H1 (cell line): Measurements from ENCODE around the gene HLA-DOB. TPM values are rescaled to one million over a fixed set of nuclear protein-coding genes. Genes with fewer than 3 reads are reported as not detected.

ENCODE experiments used
- CTCF ChIA-PET: fragments of 300-600 bp; sonication (Branson Sonifier 250); formaldehyde crosslinking; loops from one replicate; lab custom pipeline; 2021; ENCODE audit not compliant: partially characterized antibody; lab: Charles Lee
- POLR2A ChIA-PET: fragments of 300-600 bp; sonication (Branson Sonifier 250); formaldehyde crosslinking; loops from one replicate; lab custom pipeline; 2021; ENCODE audit warnings: inconsistent platforms; ENCODE audit not compliant: partially characterized antibody; lab: Charles Lee
- DNase-seq, 2 experiments: peaks; one replicate each; pipeline versions ENCODE4 v3.0.0 to v3.0.0-alpha.2; 2010 to 2022; ENCODE audit warnings: low spot score in 2 of 2, low read depth in 1 of 2, mixed read lengths in 1 of 2
- FAIRE-seq: peaks from 2 replicates; lab custom pipeline; 2011; peaks lifted over from hg19 to GRCh38; lab: Jason Lieb, UNC
- H2AFZ ChIP-seq: 2 replicates; pipeline ENCODE4 v1.8.1; 2012; ENCODE audit warnings: low read length, inconsistent platforms
- H2AK5ac ChIP-seq: 2 replicates; pipeline ENCODE4 v1.6.1; 2013; ENCODE audit warnings: low read depth, low read length
- H2BK120ac ChIP-seq: replicated peaks from 2 replicates; pipeline ENCODE3; 2013; ENCODE audit warnings: low read depth, low read length, inconsistent platforms
- H2BK12ac ChIP-seq: 2 replicates; pipeline ENCODE4 v1.6.1; 2013; ENCODE audit warnings: low read depth, low read length
- H2BK15ac ChIP-seq: 2 replicates; pipeline ENCODE4 v1.6.1; 2013; ENCODE audit warnings: low read length
- H2BK20ac ChIP-seq: 2 replicates; pipeline ENCODE4 v1.6.1; 2013; ENCODE audit warnings: low read length
- H2BK5ac ChIP-seq: 2 replicates; pipeline ENCODE4 v1.6.1; 2013; ENCODE audit warnings: low read depth, low read length
- H3K14ac ChIP-seq: 2 replicates; pipeline ENCODE4 v1.6.1; 2013; ENCODE audit warnings: inconsistent platforms; ENCODE audit not compliant: insufficient read length
- H3K18ac ChIP-seq: 2 replicates; pipeline ENCODE4 v1.6.1; 2013; ENCODE audit warnings: low read length; ENCODE audit errors: extremely low read depth
- H3K23ac ChIP-seq: 2 replicates; pipeline ENCODE4 v1.6.1; 2013; ENCODE audit warnings: inconsistent platforms; ENCODE audit not compliant: insufficient read length
- H3K23me2 ChIP-seq: 2 replicates; pipeline ENCODE4 v1.6.1; 2013; ENCODE audit warnings: low read depth, low read length
- H3K27ac ChIP-seq: 2 replicates; pipeline ENCODE4 v1.6.1; 2011; ENCODE audit warnings: low read depth, low read length, inconsistent platforms
- H3K27me3 ChIP-seq, 4 experiments: replicated peaks in 1 of 4; 1 replicate in 1 of 4; 2 replicates in 3 of 4; pipeline versions ENCODE4 v1.6.1 to v1.8.1; 2011 to 2013; ENCODE audit warnings: low read length in 3 of 4, mild to moderate bottlenecking in 3 of 4, inconsistent platforms in 2 of 4, mixed read lengths in 2 of 4, moderate library complexity in 1 of 4; ENCODE audit not compliant: control insufficient read depth in 3 of 4, insufficient read depth in 3 of 4; ENCODE audit errors: extremely low read depth in 1 of 4
- H3K36me3 ChIP-seq, 4 experiments: 2 replicates each; pipeline versions ENCODE4 v1.6.1 to v1.8.1; 2011 to 2013; ENCODE audit warnings: mild to moderate bottlenecking in 4 of 4, low read length in 3 of 4, moderate library complexity in 2 of 4, control low read depth in 1 of 4, inconsistent platforms in 1 of 4; ENCODE audit not compliant: insufficient read depth in 4 of 4, control insufficient read depth in 2 of 4
- H3K4ac ChIP-seq: replicated peaks from 2 replicates; pipeline ENCODE3; 2013; ENCODE audit warnings: low read length, low read depth, mixed read lengths, inconsistent platforms; ENCODE audit not compliant: insufficient read length
- H3K4me1 ChIP-seq, 4 experiments: replicated peaks in 1 of 4; 1 replicate in 1 of 4; 2 replicates in 3 of 4; pipeline versions ENCODE4 v1.6.1 to v1.8.1; 2011 to 2013; ENCODE audit warnings: low read length in 3 of 4, inconsistent platforms in 2 of 4, mixed read lengths in 1 of 4; ENCODE audit not compliant: insufficient read depth in 4 of 4, control insufficient read depth in 3 of 4
- H3K4me2 ChIP-seq, 2 experiments: 2 replicates each; pipeline versions ENCODE4 v1.6.1 to v1.8.1; 2011 to 2013; ENCODE audit warnings: low read depth in 2 of 2, low read length in 2 of 2, control low read depth in 1 of 2, inconsistent platforms in 1 of 2, mild to moderate bottlenecking in 1 of 2; ENCODE audit not compliant: insufficient read depth in 1 of 2
- H3K4me3 ChIP-seq, 4 experiments: fragments of 200-600, 300-600 bp in 1 of 4; sonication (generic), shearing (Covaris generic), sonication (Bioruptor Twin) in 1 of 4; 2 replicates each; pipeline versions ENCODE4 v1.5.1 to v1.8.1; 2011 to 2016; ENCODE audit warnings: low read length in 4 of 4, low read depth in 3 of 4, control low read depth in 2 of 4, inconsistent platforms in 2 of 4, mild to moderate bottlenecking in 2 of 4, mixed read lengths in 1 of 4, moderate library complexity in 1 of 4; ENCODE audit not compliant: insufficient read depth in 2 of 4; ENCODE audit errors: extremely low read depth in 1 of 4
- H3K56ac ChIP-seq: replicated peaks from 2 replicates; pipeline ENCODE3; 2013; ENCODE audit warnings: low read depth, mild to moderate bottlenecking, mixed read lengths, low read length, inconsistent platforms; ENCODE audit not compliant: insufficient read length
- H3K79me1 ChIP-seq: 2 replicates; pipeline ENCODE4 v1.6.1; 2013; ENCODE audit warnings: low read depth, low read length, control low read depth
- H3K79me2 ChIP-seq, 2 experiments: 2 replicates each; pipeline versions ENCODE4 v1.6.1 to v1.8.1; 2012 to 2013; ENCODE audit warnings: low read length in 2 of 2, mild to moderate bottlenecking in 2 of 2, inconsistent platforms in 1 of 2; ENCODE audit not compliant: insufficient read depth in 2 of 2, control insufficient read depth in 1 of 2
- H3K9ac ChIP-seq, 4 experiments: replicated peaks in 1 of 4; 1 replicate in 1 of 4; 2 replicates in 3 of 4; pipeline versions ENCODE4 v1.6.1 to v1.8.1; 2011 to 2013; ENCODE audit warnings: low read depth in 3 of 4, low read length in 3 of 4, control low read depth in 2 of 4, mild to moderate bottlenecking in 2 of 4, moderate library complexity in 2 of 4, inconsistent platforms in 1 of 4; ENCODE audit errors: extremely low read depth in 1 of 4
- H3K9me3 ChIP-seq, 2 experiments: 2 replicates each; pipeline versions ENCODE4 v1.6.1 to v1.8.1; 2012 to 2013; ENCODE audit warnings: mild to moderate bottlenecking in 2 of 2, moderate library complexity in 2 of 2, control low read depth in 1 of 2, inconsistent platforms in 1 of 2, low read depth in 1 of 2, low read length in 1 of 2, mixed read lengths in 1 of 2; ENCODE audit not compliant: insufficient read depth in 2 of 2
- H4K20me1 ChIP-seq, 2 experiments: replicated peaks in 1 of 2; 2 replicates each; pipeline versions ENCODE3 to v1.8.1; 2011 to 2013; ENCODE audit warnings: inconsistent platforms in 2 of 2, low read length in 2 of 2, mild to moderate bottlenecking in 1 of 2; ENCODE audit not compliant: insufficient read depth in 2 of 2, control insufficient read depth in 1 of 2
- H4K5ac ChIP-seq: 2 replicates; pipeline ENCODE4 v1.6.1; 2013; ENCODE audit warnings: low read length, low read depth, mixed read lengths, inconsistent platforms; ENCODE audit not compliant: insufficient read length
- H4K8ac ChIP-seq: 2 replicates; pipeline ENCODE4 v1.8.0; 2013; ENCODE audit warnings: mild to moderate bottlenecking, moderate library complexity, low read length, inconsistent platforms; ENCODE audit not compliant: insufficient read depth; ENCODE audit errors: extremely low read depth
- H4K91ac ChIP-seq: replicated peaks from 2 replicates; pipeline ENCODE3; 2013; ENCODE audit warnings: low read length, mixed read lengths, inconsistent platforms; ENCODE audit not compliant: insufficient read length
- WGBS, 2 experiments: shearing (Covaris generic) in 1 of 2; methylation state at CpG; one replicate each; pipeline versions ENCODE4 v1.1.6 to v1.1.7; 2013 to 2015; ENCODE audit warnings: low lambda C conversion rate in 2 of 2, mixed read lengths in 2 of 2, inconsistent platforms in 1 of 2, low coverage in 1 of 2, missing lambda C conversion rate in 1 of 2; ENCODE audit not compliant: insufficient replicate concordance in 2 of 2, insufficient coverage in 1 of 2, insufficient read length in 1 of 2; ENCODE audit errors: extremely low coverage in 1 of 2, missing lambda C conversion rate in 1 of 2; 5-methylcytosine and 5-hydroxymethylcytosine counted together
- polyA plus RNA-seq, 7 experiments: library from polyadenylated mRNA; depleted of rRNA in 3 of 7; stranded (reverse) in 5 of 7; unstranded in 2 of 7; fragments of >200 nt in 5 of 7; fragments of 200-250 nt in 2 of 7; gene quantifications; 1 replicate in 5 of 7; 2 replicates in 1 of 7; 4 replicates in 1 of 7; pipeline versions ENCODE4 v1.2.1 to v1.2.3, GENCODE V29; 2011 to 2013; ENCODE audit warnings: missing spikeins in 2 of 7, mixed read lengths in 2 of 7
- total RNA-seq: library from RNA; stranded (reverse); fragmentation: NEBNext Ultra II Directional; extraction: Animal tissue kit (Norgen Biotek cat#: 25700); gene quantifications from 2 replicates; pipeline ENCODE4 v1.2.1, GENCODE V29; 2021

Gene HLA-DOB
- total and polyA plus RNA-seq, 2 of the 8 experiments (the other 6 are each of a cell fraction or from before 2014, with no cell fraction given), result 0.35 TPM; not detected in 1

DNA sequence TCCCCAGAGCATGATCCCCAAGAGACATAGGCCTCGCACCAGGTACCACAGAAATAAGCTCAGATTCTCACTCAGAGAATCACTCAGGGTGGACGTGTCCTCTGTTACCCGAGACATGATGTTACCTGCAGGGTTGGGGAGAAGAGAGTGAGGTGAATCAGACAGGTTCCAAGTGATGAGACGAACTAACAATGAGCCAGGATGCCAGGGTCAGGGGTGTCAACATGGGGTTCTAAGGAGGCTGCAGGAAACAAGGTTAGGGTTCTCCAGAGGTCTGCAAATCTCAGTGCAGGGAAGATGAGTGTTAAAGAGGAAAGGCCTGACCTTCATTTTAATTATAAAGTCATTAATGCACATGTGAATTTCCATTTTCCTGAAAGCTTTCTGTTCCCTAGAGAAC is 34.2 kb upstream of the HLA-DOB start:
- H3K9me3 ChIP-seq, result no peaks in the 10 kb centered on the region
- H2BK20ac ChIP-seq, result no peak overlapping the region
- DNase-seq (no peak), FAIRE-seq (no peak)
- no peak overlapping the region for H2AFZ ChIP-seq
- H3K14ac ChIP-seq, result no peak overlapping the region
- no peak overlapping the region for H3K56ac ChIP-seq
- peaks cover 6 to 39% (median 33%) of the 10 kb centered on the region in 4 experiments for H3K27me3 ChIP-seq
- peaks cover 13% of the 10 kb centered on the region for H3K23me2 ChIP-seq
- H2BK5ac ChIP-seq, result no peak overlapping the region
- H2BK120ac ChIP-seq, result no peak overlapping the region
- no peaks in the 10 kb centered on the region for H3K79me1 ChIP-seq
- no peak overlapping the region for H4K91ac ChIP-seq
- no peak overlapping the region for H3K4me2 ChIP-seq
- H3K79me2 ChIP-seq, result no peaks in the 10 kb centered on the region
- peaks cover 0 to 4% (median 1%) of the 10 kb centered on the region in 4 experiments; a peak in 4 of 7 replicates for H3K4me1 ChIP-seq
- POLR2A ChIA-PET, result interaction anchor here (1.3 to 1.7 kb wide), 2 partner anchors 12 to 123 kb away, joined by 3 to 6 read pairs; partner anchors contain the start of gene TAP2
- H2AK5ac ChIP-seq, result no peak overlapping the region
- CTCF ChIA-PET, result interaction anchor here (1.0 to 3.3 kb wide), 9 partner anchors 9 to 30 kb away, joined by 3 to 26 read pairs (median 5); partner anchors contain the start of gene TAP2
- peaks cover 0 to 9% (median 0%) of the 10 kb centered on the region in 4 experiments; a peak in 5 of 8 replicates for H3K36me3 ChIP-seq
- no peak overlapping the region for H3K4me3 ChIP-seq
- H3K9ac ChIP-seq, result no peak overlapping the region
- no peak overlapping the region for H2BK15ac ChIP-seq
- no peak overlapping the region for H3K27ac ChIP-seq
- H3K18ac ChIP-seq, result no peak overlapping the region
- H4K8ac ChIP-seq, result no peak overlapping the region
- no peak overlapping the region for H3K23ac ChIP-seq
- no peak overlapping the region for H3K4ac ChIP-seq
- no peaks in the 10 kb centered on the region for H4K20me1 ChIP-seq
- H2BK12ac ChIP-seq, result no peak overlapping the region
- 79% methylated on average over 4 of the region's 4 CpGs; no CpG with 5 or more reads in 1 of the 2 experiments for WGBS, 2 experiments
- H4K5ac ChIP-seq, result no peak overlapping the region
